IPS DF 6.9 (cell line): ENCODE results near the gene BUD23.

Source experiments
- DNase-seq: peaks from one replicate; pipeline ENCODE4 v3.0.0-alpha.2; 2013; ENCODE audit warnings: low read depth, low spot score
- H3K27ac ChIP-seq: one replicate; pipeline ENCODE4 v1.5.1; 2013; ENCODE audit warnings: low read length, control low read depth
- H3K27me3 ChIP-seq: 2 replicates; pipeline ENCODE4 v1.6.1; 2013; ENCODE audit warnings: mild to moderate bottlenecking, low read length; ENCODE audit not compliant: control insufficient read depth, insufficient read depth
- H3K36me3 ChIP-seq: 2 replicates; pipeline ENCODE4 v1.6.1; 2013; ENCODE audit warnings: low read length; ENCODE audit not compliant: control insufficient read depth, insufficient read depth
- H3K4me1 ChIP-seq: 2 replicates; pipeline ENCODE4 v1.6.1; 2013; ENCODE audit warnings: low read length; ENCODE audit not compliant: control insufficient read depth, insufficient read depth
- H3K4me3 ChIP-seq: 2 replicates; pipeline ENCODE4 v1.5.1; 2013; ENCODE audit warnings: mild to moderate bottlenecking, low read length
- H3K9me3 ChIP-seq: 2 replicates; pipeline ENCODE4 v1.6.1; 2013; ENCODE audit warnings: low read length, inconsistent platforms; ENCODE audit not compliant: control insufficient read depth, insufficient read depth
- WGBS: extraction: QIAGEN DNeasy Blood & Tissue Kit; methylation state at CpG from one replicate; pipeline ENCODE4 v1.1.7; 2013; ENCODE audit warnings: mixed read lengths, missing lambda C conversion rate; ENCODE audit not compliant: insufficient read length, insufficient coverage; 5-methylcytosine and 5-hydroxymethylcytosine counted together

The BUD23 gene

DNA sequence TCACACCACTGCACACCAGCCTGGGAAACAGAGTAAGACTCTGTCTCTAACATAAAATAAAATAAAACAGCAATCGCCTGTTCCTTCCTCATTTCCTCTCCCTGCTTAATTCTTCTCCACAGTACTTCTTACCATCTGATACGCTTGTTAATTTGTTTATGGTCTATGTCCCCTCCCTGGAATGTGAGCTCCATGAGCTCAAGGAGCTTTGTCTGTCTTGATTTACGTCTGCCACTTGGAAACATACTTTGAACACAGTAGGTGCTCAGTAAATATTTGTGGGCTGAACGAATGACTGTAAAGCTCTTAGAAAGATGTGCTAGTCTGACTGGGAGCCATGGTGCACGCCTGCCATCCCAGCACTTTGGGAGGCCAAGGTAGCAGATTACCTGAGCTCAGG, 45.2 kb downstream of the BUD23 start:
- Histone ChIP-seq H3K36me3 (no peaks in the 10 kb centered on the region), H3K27ac (no peak overlapping the region), H3K4me3 (no peak overlapping the region), H3K4me1 (no peaks in the 10 kb centered on the region), H3K9me3 (no peaks in the 10 kb centered on the region), H3K27me3 (no peaks in the 10 kb centered on the region)
- DNase-seq = no peak
- WGBS = no CpG with 5 or more reads among the region's 5 CpGs

DNA sequence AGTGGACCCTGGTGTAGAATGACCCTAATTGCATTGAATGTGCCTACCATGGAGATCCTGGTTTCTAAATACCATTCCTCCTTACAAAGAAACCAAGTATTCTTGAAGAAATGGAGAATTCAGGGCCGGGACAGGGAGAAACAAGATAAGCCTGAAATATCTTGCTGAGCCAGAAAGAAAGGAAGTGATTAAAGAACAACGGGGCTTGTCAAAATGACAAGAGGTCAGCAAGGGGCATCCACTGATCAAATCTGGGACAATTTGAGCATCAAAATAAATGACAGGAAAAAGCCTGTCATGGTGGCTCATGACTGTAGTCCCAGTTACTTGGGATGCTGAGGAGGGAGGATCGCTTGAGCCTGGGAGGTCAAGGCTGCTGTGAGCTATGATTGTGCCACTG, 47.1 kb downstream of the BUD23 start:
- Histone ChIP-seq H3K27ac (no peak overlapping the region), H3K36me3 (0 out of 2 replicates have a peak, but pooled peaks cover under 1% of the 10 kb centered on the region), H3K4me1 (no peaks in the 10 kb centered on the region), H3K9me3 (no peaks in the 10 kb centered on the region), H3K4me3 (no peak overlapping the region), H3K27me3 (no peaks in the 10 kb centered on the region)
- WGBS = no CpG with 5 or more reads among the region's 3 CpGs
- no peak for DNase-seq

DNA sequence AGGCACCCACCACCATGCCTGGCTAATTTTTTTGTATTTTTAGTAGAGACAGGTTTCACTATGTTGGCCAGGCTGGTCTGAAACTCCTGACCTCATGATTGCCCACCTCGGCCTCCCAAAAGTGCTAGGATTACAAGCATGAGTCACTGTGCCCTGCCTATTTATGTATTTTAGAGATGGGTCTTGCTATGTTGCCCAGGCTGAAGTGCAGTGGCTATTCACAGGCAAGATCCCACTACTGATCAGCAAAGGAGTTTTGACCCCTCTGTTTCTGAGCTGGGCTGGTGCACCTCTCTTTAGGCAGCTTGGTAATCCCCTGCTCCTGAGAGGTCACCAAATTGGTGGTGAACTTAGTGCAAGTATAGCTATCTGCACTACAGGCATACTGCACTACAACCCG, 49.0 kb downstream of the BUD23 start:
- no CpG with 5 or more reads among the region's 2 CpGs for WGBS
- H3K27ac ChIP-seq = no peak overlapping the region
- DNase-seq = no peak
- H3K36me3 ChIP-seq = peaks cover 7% of the 10 kb centered on the region; the same call in 1 of the 2 replicates
- no peaks in the 10 kb centered on the region for H3K4me1 ChIP-seq
- H3K4me3 ChIP-seq = no peak overlapping the region
- H3K9me3 ChIP-seq = no peaks in the 10 kb centered on the region
- H3K27me3 ChIP-seq = no peaks in the 10 kb centered on the region

DNA sequence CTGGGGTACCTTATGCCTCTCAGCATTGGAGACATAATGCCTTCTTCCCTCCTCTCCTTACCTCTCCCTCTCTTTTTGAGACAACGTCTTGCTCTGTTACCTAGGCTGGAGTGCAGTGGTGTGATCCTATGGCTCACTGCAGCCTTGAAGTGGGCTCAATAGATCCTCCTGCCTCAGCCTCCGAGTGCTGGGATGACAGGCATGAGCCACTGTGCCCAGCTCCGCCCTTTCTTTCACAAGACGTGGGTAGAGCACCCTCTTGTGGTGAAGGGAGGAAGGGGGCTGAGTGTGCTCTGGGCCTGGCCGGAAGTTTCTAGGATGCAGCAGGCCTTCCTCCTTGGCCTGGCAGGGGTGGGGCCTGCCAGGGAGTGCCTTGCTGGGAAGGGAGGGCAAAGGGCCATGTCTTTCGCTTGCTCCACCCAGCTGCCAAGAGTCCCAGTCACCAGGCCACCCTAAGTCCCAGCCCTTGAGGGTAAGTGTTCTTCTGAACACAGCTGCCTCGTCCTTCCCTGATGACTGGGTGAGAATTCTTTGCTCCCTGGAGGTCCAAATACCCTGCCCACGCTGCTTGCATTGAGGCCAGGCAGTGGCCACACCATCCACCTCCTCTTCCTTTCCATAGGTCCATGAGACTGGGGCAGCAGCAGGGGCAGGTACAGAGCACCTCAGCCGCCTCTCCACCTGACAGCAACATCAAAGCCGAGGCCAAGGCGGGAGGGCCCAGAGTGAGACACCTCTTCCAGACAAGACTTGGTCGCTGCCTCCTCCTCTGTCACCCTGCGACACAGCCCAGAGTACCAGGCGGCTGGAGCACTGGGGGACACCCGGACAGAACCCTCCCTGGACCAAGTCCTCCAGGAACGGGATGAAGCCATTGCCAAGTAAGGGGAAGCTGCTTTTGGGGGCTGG, 51.5 kb downstream of the BUD23 start:
- DNase-seq = no peak
- Histone ChIP-seq H3K4me1 (no peaks in the 10 kb centered on the region), H3K27me3 (no peaks in the 10 kb centered on the region), H3K9me3 (no peaks in the 10 kb centered on the region), H3K36me3 (peaks cover 7% of the 10 kb centered on the region; the same call in 1 of the 2 replicates), H3K4me3 (no peak overlapping the region), H3K27ac (no peak overlapping the region)
- WGBS = no CpG with 5 or more reads among the region's 16 CpGs

DNA sequence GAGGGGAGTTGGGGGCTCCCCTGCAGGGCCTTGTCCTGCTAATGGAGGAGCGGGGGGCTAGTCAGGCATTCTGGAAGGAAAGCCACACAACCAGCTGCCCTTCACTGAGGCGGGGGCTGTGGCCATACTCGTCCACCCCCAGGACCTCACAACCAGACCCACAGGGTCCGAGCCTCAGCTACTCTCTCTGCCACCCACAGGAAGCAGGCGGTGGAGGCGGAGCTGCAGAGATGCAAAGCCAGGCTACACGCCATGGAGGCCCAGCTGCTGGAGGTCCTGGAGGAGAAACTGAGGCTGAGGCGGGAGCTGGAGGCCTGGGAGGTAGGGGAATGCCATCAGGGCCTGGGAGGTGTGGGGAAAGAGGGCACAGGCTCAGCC, 52.1 kb downstream of the BUD23 start:
- H3K27ac ChIP-seq = no peak overlapping the region
- H3K36me3 ChIP-seq = peaks cover 7% of the 10 kb centered on the region; the same call in 1 of the 2 replicates
- no peaks in the 10 kb centered on the region for H3K9me3 ChIP-seq
- DNase-seq = no peak
- H3K27me3 ChIP-seq = no peaks in the 10 kb centered on the region
- H3K4me1 ChIP-seq = no peaks in the 10 kb centered on the region
- no peak overlapping the region for H3K4me3 ChIP-seq
- no CpG with 5 or more reads among the region's 8 CpGs for WGBS

DNA sequence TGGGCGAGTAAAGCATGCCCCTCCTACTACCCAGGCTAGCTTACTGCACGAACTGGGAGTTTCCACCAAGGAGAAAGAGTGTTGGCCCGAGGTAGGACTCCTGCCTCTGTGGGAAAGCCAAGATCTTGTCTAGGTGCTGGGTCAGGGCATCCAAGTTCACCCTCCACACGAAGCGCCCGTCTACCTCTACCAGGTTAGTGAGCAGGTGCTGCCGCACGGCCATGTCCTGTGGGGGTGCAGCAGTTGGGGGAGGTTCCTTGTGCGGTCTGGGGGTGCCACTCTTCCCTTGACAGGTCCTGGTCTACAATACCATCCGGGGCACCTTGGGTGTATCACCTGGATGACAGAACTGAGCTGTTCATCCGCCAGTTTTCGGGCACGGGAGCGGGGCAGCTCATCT, 53.5 kb downstream of the BUD23 start:
- Histone ChIP-seq H3K36me3 (peaks cover 7% of the 10 kb centered on the region; the same call in 1 of the 2 replicates), H3K27ac (no peak overlapping the region), H3K4me3 (no peak overlapping the region), H3K9me3 (no peaks in the 10 kb centered on the region), H3K4me1 (peaks cover 2% of the 10 kb centered on the region; the same call in 1 of the 2 replicates), H3K27me3 (no peaks in the 10 kb centered on the region)
- no CpG with 5 or more reads among the region's 14 CpGs for WGBS
- no peak for DNase-seq

DNA sequence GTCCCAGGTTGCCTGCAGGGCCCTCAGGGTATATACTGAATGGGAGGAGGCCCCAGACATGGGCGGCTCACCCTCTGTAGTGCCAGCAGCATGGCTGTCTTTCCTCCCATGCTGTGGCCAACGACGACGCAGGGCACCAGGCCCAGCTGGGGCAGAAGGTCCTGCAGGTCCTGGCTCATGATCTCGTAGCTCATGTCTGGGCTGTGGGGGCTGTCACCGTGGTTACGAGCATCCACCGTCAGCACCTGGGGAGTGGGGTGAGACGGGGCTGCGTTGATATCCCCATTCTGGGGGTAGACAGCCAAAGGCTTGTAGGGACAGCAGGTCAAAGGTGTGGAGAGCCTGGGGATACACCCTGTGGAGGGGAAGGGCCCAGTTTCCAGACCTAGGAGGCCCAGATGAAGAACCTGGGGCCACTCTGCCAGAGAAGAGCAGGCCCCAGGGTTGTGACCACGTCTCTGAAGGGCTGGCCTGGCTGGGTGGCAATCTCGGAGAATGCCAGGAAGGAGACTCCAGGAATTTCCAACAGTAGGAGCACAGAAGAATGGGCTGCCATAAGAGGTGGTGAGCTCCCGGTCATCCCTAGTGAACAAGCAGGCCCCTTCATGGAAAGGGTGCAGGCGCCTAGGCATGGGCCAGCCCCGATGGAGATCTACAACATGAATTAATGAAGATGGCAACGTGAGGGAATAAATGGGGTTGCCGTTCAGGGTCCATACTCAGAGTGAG, 54.3 kb downstream of the BUD23 start:
- WGBS = no CpG with 5 or more reads among the region's 17 CpGs
- no peaks in the 10 kb centered on the region for H3K9me3 ChIP-seq
- H3K36me3 ChIP-seq = peaks cover 7% of the 10 kb centered on the region; the same call in 1 of the 2 replicates
- no peak overlapping the region; the same call in 1 of the 2 replicates for H3K4me3 ChIP-seq
- no peak overlapping the region for H3K27ac ChIP-seq
- DNase-seq = no peak
- no peaks in the 10 kb centered on the region for H3K27me3 ChIP-seq
- peaks cover 5% of the 10 kb centered on the region; the same call in 1 of the 2 replicates for H3K4me1 ChIP-seq

DNA sequence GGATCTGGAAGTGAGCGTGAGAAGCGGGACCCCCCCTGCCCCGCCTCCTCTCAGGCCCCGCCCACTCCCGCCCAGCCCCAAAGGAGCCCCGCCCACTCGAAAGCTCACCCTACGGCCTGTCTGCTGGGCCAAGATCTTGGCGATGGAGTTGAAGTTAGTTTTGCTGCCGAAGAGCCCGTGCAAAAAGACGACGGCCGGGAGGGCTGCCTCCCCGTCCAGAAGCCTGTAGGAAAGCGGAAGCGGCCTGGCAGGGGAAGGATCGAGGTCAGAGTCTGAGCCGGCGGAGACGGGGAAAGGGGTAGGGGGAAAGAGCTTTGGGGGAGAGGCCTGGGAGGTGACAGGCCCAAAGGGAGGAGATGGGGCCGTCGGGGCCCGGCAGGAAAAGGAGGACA, 54.8 kb downstream of the BUD23 start:
- Histone ChIP-seq H3K27me3 (no peaks in the 10 kb centered on the region), H3K4me3 (peak overlapping the region; percentile 75; the same call in 1 of the 2 replicates), H3K36me3 (peaks cover 7% of the 10 kb centered on the region; the same call in 1 of the 2 replicates), H3K4me1 (peaks cover 7% of the 10 kb centered on the region; the same call in 1 of the 2 replicates), H3K9me3 (no peaks in the 10 kb centered on the region), H3K27ac (no peak overlapping the region)
- WGBS = no CpG with 5 or more reads among the region's 24 CpGs
- DNase-seq = no peak

DNA sequence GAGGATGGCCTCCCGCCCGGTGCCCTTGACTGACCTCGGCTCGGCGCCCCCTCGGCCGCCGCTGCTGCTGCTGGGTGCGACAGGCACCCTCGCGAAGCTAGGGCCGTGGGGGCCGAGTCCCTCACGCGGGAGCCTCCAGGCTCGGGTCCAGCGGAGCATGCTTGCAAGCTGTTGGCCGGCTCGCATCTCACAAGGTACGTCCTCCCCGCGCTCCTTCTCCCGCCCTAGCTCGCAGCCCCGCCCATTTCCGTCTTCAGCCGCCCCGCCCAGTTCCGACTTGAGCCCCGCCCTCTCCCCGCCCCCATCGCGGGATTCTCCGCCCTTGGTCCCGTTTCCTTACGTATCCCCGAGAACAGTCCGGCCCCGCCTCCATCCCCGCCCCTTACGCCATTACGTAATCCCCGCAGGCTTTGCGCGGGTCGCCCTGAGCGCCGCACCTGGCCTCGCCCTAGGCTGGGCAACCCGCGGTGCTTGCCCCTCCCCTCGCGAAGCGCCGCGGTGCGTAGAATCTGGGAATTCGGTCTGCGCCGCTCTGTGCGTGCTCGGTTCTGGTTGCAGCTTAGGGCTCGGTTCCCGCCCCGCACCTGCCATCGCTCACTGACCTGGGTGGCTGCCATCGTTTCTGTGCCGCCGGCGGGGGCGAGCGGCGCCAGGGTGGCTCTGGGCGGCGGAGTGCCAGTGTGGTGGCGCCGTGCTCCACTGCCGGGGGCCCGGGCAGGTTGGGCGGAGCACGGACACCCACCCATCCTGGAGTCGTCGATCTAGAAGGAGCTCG, 55.4 kb downstream of the BUD23 start, which contains the start of gene ABHD11:
ABHD11 (minus strand) TSS at position 191 of the 775 bp plus-strand sequence; CDS start at position 159, 32 bp downstream.
- Histone ChIP-seq H3K27ac (no peak within 1 kb of the TSS), H3K36me3 (peaks cover 7% of the 10 kb centered on the region; the same call in 1 of the 2 replicates), H3K27me3 (no peaks in the 10 kb centered on the region), H3K9me3 (no peaks in the 10 kb centered on the region), H3K4me1 (peaks cover 11% of the 10 kb centered on the region; the same call in 1 of the 2 replicates), H3K4me3 (peak within 1 kb of the TSS; percentile 75; the same call in 1 of the 2 replicates)
- no CpG with 5 or more reads among the region's 84 CpGs for WGBS
- DNase-seq = no peak

DNA sequence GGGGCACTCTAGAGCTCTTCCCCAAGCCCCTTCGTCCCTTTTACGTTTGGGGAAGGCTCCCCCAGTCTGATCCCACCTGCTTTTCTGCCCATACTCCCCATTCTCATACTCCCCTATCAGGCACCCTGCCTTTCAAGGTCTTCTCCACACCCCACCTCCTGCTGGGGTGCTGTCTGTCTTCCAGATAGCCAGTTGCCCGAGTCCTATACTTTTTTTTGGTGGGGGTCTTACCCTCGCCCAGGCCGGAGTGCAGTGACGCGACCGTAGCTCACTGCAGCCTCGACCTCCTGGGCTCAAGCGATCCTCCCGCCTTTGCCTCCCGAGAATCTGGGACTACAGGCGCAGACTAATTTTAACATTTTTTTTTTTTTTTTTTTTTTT, 56.0 kb downstream of the BUD23 start:
- no peak overlapping the region for H3K27ac ChIP-seq
- WGBS = no CpG with 5 or more reads among the region's 13 CpGs
- DNase-seq = no peak
- H3K27me3 ChIP-seq = no peaks in the 10 kb centered on the region
- H3K4me3 ChIP-seq = peak overlapping the region; percentile 74; the same call in 1 of the 2 replicates
- no peaks in the 10 kb centered on the region for H3K9me3 ChIP-seq
- H3K4me1 ChIP-seq = peaks cover 11% of the 10 kb centered on the region; the same call in 1 of the 2 replicates
- H3K36me3 ChIP-seq = peaks cover 7% of the 10 kb centered on the region; the same call in 1 of the 2 replicates
